Vagina (tissue), 2 donors: ENCODE results near the gene BST1. TPM values are rescaled to one million over a fixed set of nuclear protein-coding genes. Genes with fewer than 3 reads are reported as not detected.
A peak's percentile ranks its signal among the peaks of the same experiment; 100 is the strongest.

Experiments used
- DNase-seq, 2 donors: peaks; one replicate each; pipeline ENCODE4 v3.0.0-alpha.2; 2017; ENCODE audit errors: extremely low spot score in 2 of 2
- H3K27ac ChIP-seq: fragments of 200-600 bp; sonication (generic); one replicate; pipeline ENCODE4 v1.5.1; 2019
- H3K27me3 ChIP-seq: fragments of 200-600 bp; sonication (generic); one replicate; pipeline ENCODE4 v1.5.1; 2019
- H3K36me3 ChIP-seq, 2 donors: fragments of 200-600 bp; sonication (generic); one replicate each; pipeline ENCODE4 v1.5.1; 2017 to 2019
- H3K4me1 ChIP-seq: fragments of 200-600 bp; sonication (generic); one replicate; pipeline ENCODE4 v1.5.1; 2019
- H3K4me3 ChIP-seq, 2 donors: fragments of 200-600 bp; sonication (generic); 1 replicate in 1 of 2; 2 replicates in 1 of 2; pipeline ENCODE4 v1.5.1; 2016 to 2019
- H3K9me3 ChIP-seq: fragments of 200-600 bp; sonication (generic); one replicate; pipeline ENCODE4 v1.5.1; 2019
- POLR2A ChIP-seq, 2 donors: fragments of 450-650 bp; IDR thresholded peaks; one replicate each; pipeline ENCODE4 v1.6.1; 2017; ENCODE audit warnings: antibody characterized with exemption in 2 of 2, mild to moderate bottlenecking in 2 of 2, moderate library complexity in 2 of 2
- POLR2AphosphoS5 ChIP-seq, 2 donors: sonication (generic); formaldehyde crosslinking; IDR thresholded peaks; one replicate each; pipeline ENCODE4 v1.9.0; 2017; ENCODE audit warnings: antibody characterized with exemption in 2 of 2, mild to moderate bottlenecking in 2 of 2, low read depth in 1 of 2; ENCODE audit not compliant: insufficient read depth in 1 of 2
- intact Hi-C: fragments of 100-400 bp; cut with DNase I; formaldehyde crosslinking; loops from one replicate; pipeline ENCODE4 v1.15.1; 2023
- total RNA-seq: library from RNA; depleted of rRNA; stranded (reverse); fragments of >200 nt; gene quantifications from one replicate; pipeline ENCODE4 v1.2.3, GENCODE V29; 2016
- TF ChIP-seq, protein P1 (sequence below), 3 experiments: fragments of 450-650 bp in 2 of 3; fragments of 200-600 bp in 1 of 3; sonication (generic) in 1 of 3; IDR thresholded peaks; one replicate each; pipeline ENCODE4 v1.5.1; 2017 to 2019; ENCODE audit warnings: antibody characterized with exemption in 3 of 3, mild to moderate bottlenecking in 2 of 3, moderate library complexity in 2 of 3

The BST1 gene
- total RNA-seq, 1 donor from 2014 or later: 5.2 TPM

DNA sequence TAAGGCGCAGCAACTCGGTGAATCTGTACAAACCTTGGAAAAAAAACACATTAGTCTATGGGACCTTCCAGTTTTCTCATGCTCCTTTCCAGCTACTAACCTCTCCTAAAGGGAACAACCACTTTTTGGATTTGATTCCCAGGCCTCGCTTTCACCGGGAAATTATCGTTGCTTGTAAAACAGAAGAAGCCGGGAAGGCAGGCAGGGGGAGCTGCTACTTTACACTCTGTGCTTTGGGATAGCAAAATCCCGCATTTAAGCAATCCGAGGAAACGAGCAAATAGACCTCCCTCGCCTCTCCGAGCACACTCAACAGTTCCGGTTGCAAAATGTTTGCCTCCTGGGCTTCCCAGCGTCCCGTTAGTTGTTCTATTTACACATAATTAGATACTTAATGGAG, 76.4 kb downstream of the BST1 start:
- H3K27ac ChIP-seq: no peak overlapping the region
- no peak for DNase-seq
- peaks cover 22% of the 10 kb centered on the region for H3K4me1 ChIP-seq
- intact Hi-C loops: no loop called here
- H3K36me3 ChIP-seq: no peaks in the 10 kb centered on the region
- TF ChIP-seq, protein P1, sequence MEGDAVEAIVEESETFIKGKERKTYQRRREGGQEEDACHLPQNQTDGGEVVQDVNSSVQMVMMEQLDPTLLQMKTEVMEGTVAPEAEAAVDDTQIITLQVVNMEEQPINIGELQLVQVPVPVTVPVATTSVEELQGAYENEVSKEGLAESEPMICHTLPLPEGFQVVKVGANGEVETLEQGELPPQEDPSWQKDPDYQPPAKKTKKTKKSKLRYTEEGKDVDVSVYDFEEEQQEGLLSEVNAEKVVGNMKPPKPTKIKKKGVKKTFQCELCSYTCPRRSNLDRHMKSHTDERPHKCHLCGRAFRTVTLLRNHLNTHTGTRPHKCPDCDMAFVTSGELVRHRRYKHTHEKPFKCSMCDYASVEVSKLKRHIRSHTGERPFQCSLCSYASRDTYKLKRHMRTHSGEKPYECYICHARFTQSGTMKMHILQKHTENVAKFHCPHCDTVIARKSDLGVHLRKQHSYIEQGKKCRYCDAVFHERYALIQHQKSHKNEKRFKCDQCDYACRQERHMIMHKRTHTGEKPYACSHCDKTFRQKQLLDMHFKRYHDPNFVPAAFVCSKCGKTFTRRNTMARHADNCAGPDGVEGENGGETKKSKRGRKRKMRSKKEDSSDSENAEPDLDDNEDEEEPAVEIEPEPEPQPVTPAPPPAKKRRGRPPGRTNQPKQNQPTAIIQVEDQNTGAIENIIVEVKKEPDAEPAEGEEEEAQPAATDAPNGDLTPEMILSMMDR (IDR thresholded peaks at IDR 0.05): no peak
- TF ChIP-seq POLR2A (IDR thresholded peaks at IDR 0.05) (no peak), POLR2AphosphoS5 (IDR thresholded peaks at IDR 0.05; ENCODE audit: insufficient read depth in 1 of 2, low read depth in 1 of 2) (no peak)
- peak overlapping the region; percentile 56 to 60 for H3K4me3 ChIP-seq
- no peaks in the 10 kb centered on the region for H3K27me3 ChIP-seq
- H3K9me3 ChIP-seq: no peaks in the 10 kb centered on the region

DNA sequence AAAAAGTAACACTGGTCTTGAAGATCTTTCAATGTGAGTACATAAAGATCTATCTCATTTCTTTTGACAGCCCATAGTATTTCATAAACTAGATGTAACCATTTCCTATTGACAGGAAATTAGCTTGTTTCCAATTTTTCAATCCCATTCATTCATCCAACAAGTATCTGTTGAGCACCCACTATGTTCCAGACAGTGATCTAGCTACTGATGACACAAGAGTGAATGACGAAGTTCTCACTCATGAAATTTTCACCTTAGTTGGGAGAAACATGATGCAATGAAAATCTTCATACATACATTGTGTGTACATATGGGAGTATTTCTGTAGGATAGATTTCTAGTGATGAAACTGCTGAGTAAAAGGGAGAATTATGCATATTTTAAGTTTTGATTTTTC, 76.9 kb downstream of the BST1 start:
- H3K4me1 ChIP-seq: peaks cover 22% of the 10 kb centered on the region
- no peaks in the 10 kb centered on the region for H3K36me3 ChIP-seq
- intact Hi-C loops: no loop called here
- no peak for DNase-seq
- H3K9me3 ChIP-seq: no peaks in the 10 kb centered on the region
- TF ChIP-seq POLR2A (IDR thresholded peaks at IDR 0.05): no peak
- TF ChIP-seq POLR2AphosphoS5 (IDR thresholded peaks at IDR 0.05; ENCODE audit: insufficient read depth in 1 of 2, low read depth in 1 of 2): no peak
- TF ChIP-seq, protein P1 (IDR thresholded peaks at IDR 0.05): no peak
- H3K27me3 ChIP-seq: no peaks in the 10 kb centered on the region
- peak overlapping the region; percentile 56 to 60 for H3K4me3 ChIP-seq
- H3K27ac ChIP-seq: no peak overlapping the region

DNA sequence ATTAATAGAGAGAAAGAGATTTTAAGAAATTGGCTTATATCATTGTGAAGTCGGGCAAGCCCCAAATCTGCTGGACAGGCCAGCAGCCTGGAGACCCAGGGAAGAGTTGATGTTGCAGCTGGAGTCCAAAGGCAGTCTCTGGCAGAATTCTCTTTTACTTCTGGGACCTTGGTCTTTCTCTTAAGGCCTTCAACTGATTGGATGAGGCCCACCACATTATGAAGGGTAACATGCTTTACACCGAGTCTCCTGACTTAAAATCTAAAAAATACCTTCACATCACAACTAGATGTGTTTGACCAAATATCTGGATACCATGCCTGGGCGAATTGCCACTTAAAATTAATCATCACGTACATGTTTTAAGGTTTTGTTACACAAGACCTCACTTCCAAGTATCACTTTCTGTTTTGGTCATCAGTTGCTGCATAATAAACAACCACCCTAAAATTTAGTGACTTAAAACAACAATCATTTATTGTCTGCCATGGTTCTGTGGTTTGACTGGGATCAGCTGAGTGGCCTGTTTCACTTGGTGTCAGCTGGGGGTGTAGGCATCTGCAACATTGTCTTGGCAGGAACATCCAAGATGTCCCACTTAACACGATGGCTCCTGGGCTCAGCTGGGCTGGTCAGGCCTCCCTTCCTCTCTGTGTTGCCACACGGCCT, 78.7 kb downstream of the BST1 start:
- TF ChIP-seq POLR2A (IDR thresholded peaks at IDR 0.05) (no peak), POLR2AphosphoS5 (IDR thresholded peaks at IDR 0.05; ENCODE audit: insufficient read depth in 1 of 2, low read depth in 1 of 2) (no peak)
- TF ChIP-seq, protein P1 (IDR thresholded peaks at IDR 0.05): no peak
- Histone ChIP-seq H3K9me3 (no peaks in the 10 kb centered on the region), H3K4me3 (no peak overlapping the region), H3K36me3 (no peaks in the 10 kb centered on the region), H3K4me1 (peaks cover 22% of the 10 kb centered on the region), H3K27me3 (no peaks in the 10 kb centered on the region), H3K27ac (no peak overlapping the region)
- no peak for DNase-seq
- intact Hi-C loops: no loop called here

Other genes with a start within 250 kb of the BST1 start
- gene CC2D2A, start 233.2 kb upstream of the BST1 start, total RNA-seq: 33.1 TPM
- 103 TPM for gene FBXL5, start 47.7 kb upstream of the BST1 start, total RNA-seq
- gene FAM200B, start 21.2 kb upstream of the BST1 start, total RNA-seq: 29.5 TPM
- 1.2 TPM for gene CD38, start 75.3 kb downstream of the BST1 start, total RNA-seq
- gene FGFBP1, start 235.7 kb downstream of the BST1 start, total RNA-seq: 61.9 TPM